Heart right ventricle (tissue), 16 donors: ENCODE measurements around the gene CDC25B. TPM values are rescaled to one million over a fixed set of nuclear protein-coding genes. Genes with fewer than 3 reads are reported as not detected.
"Not testable (repeated sequence)": the region's sequence is repeated elsewhere in the genome, so short reads cannot be mapped to it uniquely, and the experiment has no call there.

Experiments
- ATAC-seq, 8 donors: fragments of 200-7000 bp; cut with Tn5 transposase; one replicate each; pipeline ENCODE4 v1.9.1; 2020; ENCODE audit warnings: mild to moderate bottlenecking in 8 of 8, moderate library complexity in 8 of 8, moderate number of reproducible peaks in 1 of 8
- DNase-seq, 2 donors: peaks; one replicate each; pipeline ENCODE4 v3.0.0-alpha.2; 2020
- H3K27ac ChIP-seq, 10 donors: fragments of 200-600 bp; sonication (generic) in 2 of 10; one replicate each; pipeline versions ENCODE4 v1.5.0 to v1.8.0; 2020 to 2022; ENCODE audit warnings: mild to moderate bottlenecking in 3 of 10
- H3K27me3 ChIP-seq, 7 donors: fragments of 200-600 bp; one replicate each; pipeline ENCODE4 v1.8.0; 2021 to 2022; ENCODE audit warnings: mild to moderate bottlenecking in 2 of 7
- H3K36me3 ChIP-seq, 9 donors: fragments of 200-600 bp; sonication (generic) in 1 of 9; one replicate each; pipeline versions ENCODE4 v1.5.0 to v1.8.0; 2020 to 2022; ENCODE audit warnings: mild to moderate bottlenecking in 2 of 9
- H3K4me1 ChIP-seq, 9 donors: fragments of 200-600 bp; sonication (generic) in 1 of 9; one replicate each; pipeline versions ENCODE4 v1.5.0 to v1.8.0; 2020 to 2022; ENCODE audit warnings: mild to moderate bottlenecking in 4 of 9
- H3K4me3 ChIP-seq, 10 donors: fragments of 200-600 bp; sonication (generic) in 2 of 10; one replicate each; pipeline versions ENCODE4 v1.5.0 to v1.8.0; 2020 to 2022; ENCODE audit warnings: mild to moderate bottlenecking in 7 of 10, moderate library complexity in 2 of 10
- H3K9me3 ChIP-seq, 11 donors: fragments of 200-600 bp in 10 of 11; sonication (generic) in 2 of 11; one replicate each; pipeline versions ENCODE4 v1.5.0 to v1.8.0; 2013 to 2022; ENCODE audit warnings: mild to moderate bottlenecking in 2 of 11, control low read depth in 1 of 11, moderate library complexity in 1 of 11
- CTCF ChIP-seq, 9 donors: fragments of 200-600 bp; sonication (generic) in 2 of 9; IDR thresholded peaks; one replicate each; pipeline versions ENCODE4 v1.5.0 to v1.8.0; 2021 to 2022; ENCODE audit warnings: antibody characterized with exemption in 9 of 9, mild to moderate bottlenecking in 5 of 9, moderate library complexity in 1 of 9
- WGBS, 2 donors: extraction: QIAGEN DNeasy Blood & Tissue Kit; methylation state at CpG; one replicate each; pipeline ENCODE4 v1.1.7; 2013; ENCODE audit warnings: inconsistent platforms in 1 of 2; 5-methylcytosine and 5-hydroxymethylcytosine counted together
- intact Hi-C, 10 donors: fragments of 100-400 bp; cut with DNase I; formaldehyde crosslinking; loops; one replicate each; pipeline versions ENCODE4 v1.11.1 to v1.14.2; 2022
- polyA plus RNA-seq, 2 donors: library from polyadenylated mRNA; stranded (reverse); fragments of 200-250 nt; gene quantifications; one replicate each; pipeline ENCODE4 v1.2.3, GENCODE V29; 2013
- total RNA-seq, 10 donors: library from RNA; stranded (reverse); fragmentation: NEBNext Ultra II Directional in 3 of 10; extraction: Animal tissue kit (Norgen Biotek cat#: 25700) in 3 of 10; gene quantifications; one replicate each; pipeline versions ENCODE4 v1.2.1 to v1.2.4, GENCODE V29; 2021 to 2023
- donor health status: Arrhythmogenic right ventricular cardiomyopathy.
- donor health status: ischemic (EF 13 %, LVEDD 7.1; RV severe dilation, severe dysfunction).
- donor health status: healthy with polysubstance abuse.
- donor health status: DM: no; HTN: yes; CAD: no.
- donor health status: DM: no; HTN: no; CAD: no.
- donor health status: ischemic (EF 25% LVEDD 6.9; RV normal size, moderate dysfunction).
- donor health status: ischemic (EF 25% LVEDD 5.7; RV mildly dilated, moderate dysfunction).
- donor health status: healthy.
- donor health status: DM: yes; HTN: yes; CAD: no.
- donor health status: Ischemic cardiomyopathy.
- donor health status: ischemic (EF 35%, LVEDD 5.7; RV mildly dilated, moderate dysfunction).
- donor health status: nonischemic (EF 11% LVEDD 7.7; RV severe dilation, severe dysfunction).
- donor health status: DM: yes; HTN: yes; CAD: no.
- donor health status: PGD.
- donor health status: ischemic (EF 29% LVEDD 5.4; RV normal size, mild dysfunction).
- donor health status: nonischemic (EF 23%, LVEDD 6.1; RV moderate dilation, normal function).

Gene CDC25B
- total and polyA plus RNA-seq, 12 donors, result 2.8 to 17.3 (median 5.5) TPM

- DNase-seq (peak in 1 of 2 donors; percentile 28), ATAC-seq (no peak)
- intact Hi-C loops, result no loop called here
- Histone ChIP-seq H3K9me3 (no peaks in the 10 kb centered on the region), H3K27me3 (no peaks in the 10 kb centered on the region), H3K27ac (peak overlapping the region in 1 of 10 donors; percentile 31), H3K36me3 (peaks cover 0 to 73% (median 13%) of the 10 kb centered on the region in 9 donors), H3K4me1 (peaks cover under 1 to 22% (median 9%) of the 10 kb centered on the region in 9 donors), H3K4me3 (no peak overlapping the region)
- WGBS, 2 donors, result 54 to 69% methylated on average over 4 of the region's 4 CpGs
- TF ChIP-seq CTCF (IDR thresholded peaks at IDR 0.05), result no peak
These were observed 30.3 kb downstream of the CDC25B start for GRCh38 chr20:3826420-3826819.

- Histone ChIP-seq H3K27ac (no peak overlapping the region), H3K4me1 (peaks cover 0 to 19% (median 7%) of the 10 kb centered on the region in 9 donors), H3K36me3 (peaks cover 0 to 53% (median 1%) of the 10 kb centered on the region in 9 donors), H3K9me3 (no peaks in the 10 kb centered on the region), H3K27me3 (no peaks in the 10 kb centered on the region), H3K4me3 (no peak overlapping the region)
- no peak for DNase-seq
- no peak for TF ChIP-seq CTCF (IDR thresholded peaks at IDR 0.05)
- intact Hi-C loops, result no loop called here
- no peak for ATAC-seq
- 95 to 98% methylated on average over 3 of the region's 3 CpGs for WGBS, 2 donors
These were observed 32.7 kb downstream of the CDC25B start for GRCh38 chr20:3828798-3829197.

GRCh38 chr20:3829891-3830290 lies 33.8 kb downstream of the CDC25B start:
- DNase-seq, H3K27ac ChIP-seq, H3K27me3 ChIP-seq, intact Hi-C loops, H3K4me3 ChIP-seq, ATAC-seq, H3K9me3 ChIP-seq: not testable (repeated sequence)
- peaks cover 0 to 17% (median 7%) of the 10 kb centered on the region in 9 donors for H3K4me1 ChIP-seq
- 95 to 97% methylated on average over 5 of the region's 5 CpGs for WGBS, 2 donors
- peaks cover 0 to 43% (median 0%) of the 10 kb centered on the region in 9 donors for H3K36me3 ChIP-seq

- WGBS, 2 donors, result 99% methylated on average over 4 of the region's 4 CpGs
- no peak for ATAC-seq
- TF ChIP-seq CTCF (IDR thresholded peaks at IDR 0.05), result no peak
These were observed 40.0 kb downstream of the CDC25B start for GRCh38 chr20:3836132-3836531.

GRCh38 chr20:3839328-3839727 lies 43.2 kb downstream of the CDC25B start:
- Histone ChIP-seq H3K27me3 (no peaks in the 10 kb centered on the region), H3K36me3 (peaks cover 0 to 6% (median 0%) of the 10 kb centered on the region in 9 donors), H3K4me1 (peaks cover 0 to 24% (median 9%) of the 10 kb centered on the region in 9 donors), H3K9me3 (no peaks in the 10 kb centered on the region), H3K27ac (peak overlapping the region in 1 of 10 donors; percentile 69), H3K4me3 (no peak overlapping the region)
- TF ChIP-seq CTCF (IDR thresholded peaks at IDR 0.05), result no peak
- ATAC-seq, result peak in 2 of 8 donors; percentile 50 to 60
- intact Hi-C loops, result no loop called here
- DNase-seq, result no peak
- 60 to 67% methylated on average over 3 of the region's 3 CpGs for WGBS, 2 donors

More at GRCh38 chr20:3836132-3836531, 40.0 kb downstream of the CDC25B start:
- intact Hi-C loops, result no loop called here
- H3K36me3 ChIP-seq, result peaks cover 0 to 6% (median 0%) of the 10 kb centered on the region in 9 donors
- H3K4me3 ChIP-seq, result no peak overlapping the region
- DNase-seq, result no peak
- no peaks in the 10 kb centered on the region for H3K9me3 ChIP-seq
- no peak overlapping the region for H3K27ac ChIP-seq
- H3K27me3 ChIP-seq, result no peaks in the 10 kb centered on the region
- H3K4me1 ChIP-seq, result peaks cover 0 to 15% (median 0%) of the 10 kb centered on the region in 9 donors

- H3K4me3 ChIP-seq, DNase-seq, H3K27me3 ChIP-seq, H3K9me3 ChIP-seq, ATAC-seq, intact Hi-C loops, H3K27ac ChIP-seq, H3K36me3 ChIP-seq: not testable (repeated sequence)
- H3K4me1 ChIP-seq, result peaks cover 0 to 24% (median 9%) of the 10 kb centered on the region in 9 donors
- 93 to 96% methylated on average over 7 of the region's 7 CpGs for WGBS, 2 donors
These were observed 44.1 kb downstream of the CDC25B start for GRCh38 chr20:3840201-3840600.
